A673 (cell line): ENCODE results near the gene CPNE1.

Experiments
- CTCF ChIP-seq: fragments of 300-800, 200-600 bp; sonication (generic); conservative IDR thresholded peaks from 2 replicates; pipeline ENCODE4 v1.5.1; 2017; ENCODE audit warnings: low read depth, mild to moderate bottlenecking, antibody characterized with exemption, low read length, moderate library complexity, mixed read lengths
- EZH2 ChIP-seq: fragments of 200-600 bp; sonication (generic); IDR thresholded peaks from 2 replicates; pipeline ENCODE4 v1.6.1; 2017; ENCODE audit warnings: borderline replicate concordance, low read depth, mild to moderate bottlenecking, mixed read lengths, antibody characterized with exemption, low read length; ENCODE audit not compliant: poor library complexity, severe bottlenecking

- TF ChIP-seq EZH2 = no peak
- no peak for TF ChIP-seq CTCF
These were observed 12.7 kb downstream of the CPNE1 start for GRCh38 chr20:35651958-35652357.
